C4-2B (cell line): ENCODE data around the gene TMEM125.

ENCODE experiments used
- CTCF ChIP-seq: fragments of 450-650 bp; conservative IDR thresholded peaks from 2 replicates; pipeline ENCODE4 v1.5.1; 2017; ENCODE audit warnings: mild to moderate bottlenecking
- ZFX ChIP-seq: fragments of 450-650 bp; IDR thresholded peaks from 2 replicates; pipeline ENCODE4 v1.6.1; 2017

- TF ChIP-seq CTCF, result no peak
- no peak for TF ChIP-seq ZFX
These were observed 42.4 kb downstream of the TMEM125 start for GRCh38 chr1:43312212-43312623.
